C4-2B (cell line): ENCODE data around the gene PIP4K2C.
A peak's percentile ranks its signal among the peaks of the same experiment; 100 is the strongest.
"Not testable (repeated sequence)": the region's sequence is repeated elsewhere in the genome, so short reads cannot be mapped to it uniquely, and the experiment has no call there.

Experiments used
- H3K27ac ChIP-seq: fragments of 450-650 bp; 2 replicates; pipeline ENCODE4 v1.5.1; 2017
- ZFX ChIP-seq: fragments of 450-650 bp; IDR thresholded peaks from 2 replicates; pipeline ENCODE4 v1.6.1; 2017
- TF ChIP-seq, protein P1 (sequence below): fragments of 450-650 bp; conservative IDR thresholded peaks from 2 replicates; pipeline ENCODE4 v1.5.1; 2017; ENCODE audit warnings: mild to moderate bottlenecking

The PIP4K2C gene

DNA sequence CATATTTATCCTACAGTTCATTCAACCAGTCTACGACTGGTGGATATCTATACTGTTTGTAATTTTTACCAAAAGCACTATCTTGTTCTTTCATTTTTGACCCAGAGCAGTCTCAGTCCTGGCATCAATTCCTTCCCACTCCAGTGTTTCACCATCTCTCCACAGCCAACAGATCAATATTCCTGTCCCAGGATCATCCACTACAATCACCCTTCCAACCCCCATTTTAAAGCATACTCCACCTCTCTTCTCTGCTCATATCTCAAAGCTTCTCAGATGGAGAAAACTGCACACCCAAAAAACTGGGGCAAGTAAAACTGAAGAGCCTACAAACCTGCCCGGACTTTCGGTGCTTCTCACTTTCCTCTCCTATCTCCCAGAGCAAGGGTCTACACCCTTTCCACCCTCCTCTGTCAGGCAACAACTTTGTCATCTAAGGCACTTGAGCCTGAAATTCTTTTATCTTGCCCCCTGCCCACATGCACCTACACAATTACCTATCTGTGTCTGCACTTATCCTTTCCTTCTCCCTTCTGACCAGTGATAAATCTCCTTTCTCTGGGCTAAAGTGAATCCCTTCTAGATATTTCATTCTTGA is 4.1 kb upstream of the PIP4K2C start:
- no peak for TF ChIP-seq ZFX
- TF ChIP-seq, protein P1, sequence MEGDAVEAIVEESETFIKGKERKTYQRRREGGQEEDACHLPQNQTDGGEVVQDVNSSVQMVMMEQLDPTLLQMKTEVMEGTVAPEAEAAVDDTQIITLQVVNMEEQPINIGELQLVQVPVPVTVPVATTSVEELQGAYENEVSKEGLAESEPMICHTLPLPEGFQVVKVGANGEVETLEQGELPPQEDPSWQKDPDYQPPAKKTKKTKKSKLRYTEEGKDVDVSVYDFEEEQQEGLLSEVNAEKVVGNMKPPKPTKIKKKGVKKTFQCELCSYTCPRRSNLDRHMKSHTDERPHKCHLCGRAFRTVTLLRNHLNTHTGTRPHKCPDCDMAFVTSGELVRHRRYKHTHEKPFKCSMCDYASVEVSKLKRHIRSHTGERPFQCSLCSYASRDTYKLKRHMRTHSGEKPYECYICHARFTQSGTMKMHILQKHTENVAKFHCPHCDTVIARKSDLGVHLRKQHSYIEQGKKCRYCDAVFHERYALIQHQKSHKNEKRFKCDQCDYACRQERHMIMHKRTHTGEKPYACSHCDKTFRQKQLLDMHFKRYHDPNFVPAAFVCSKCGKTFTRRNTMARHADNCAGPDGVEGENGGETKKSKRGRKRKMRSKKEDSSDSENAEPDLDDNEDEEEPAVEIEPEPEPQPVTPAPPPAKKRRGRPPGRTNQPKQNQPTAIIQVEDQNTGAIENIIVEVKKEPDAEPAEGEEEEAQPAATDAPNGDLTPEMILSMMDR: no peak
- no peak overlapping the region for H3K27ac ChIP-seq

DNA sequence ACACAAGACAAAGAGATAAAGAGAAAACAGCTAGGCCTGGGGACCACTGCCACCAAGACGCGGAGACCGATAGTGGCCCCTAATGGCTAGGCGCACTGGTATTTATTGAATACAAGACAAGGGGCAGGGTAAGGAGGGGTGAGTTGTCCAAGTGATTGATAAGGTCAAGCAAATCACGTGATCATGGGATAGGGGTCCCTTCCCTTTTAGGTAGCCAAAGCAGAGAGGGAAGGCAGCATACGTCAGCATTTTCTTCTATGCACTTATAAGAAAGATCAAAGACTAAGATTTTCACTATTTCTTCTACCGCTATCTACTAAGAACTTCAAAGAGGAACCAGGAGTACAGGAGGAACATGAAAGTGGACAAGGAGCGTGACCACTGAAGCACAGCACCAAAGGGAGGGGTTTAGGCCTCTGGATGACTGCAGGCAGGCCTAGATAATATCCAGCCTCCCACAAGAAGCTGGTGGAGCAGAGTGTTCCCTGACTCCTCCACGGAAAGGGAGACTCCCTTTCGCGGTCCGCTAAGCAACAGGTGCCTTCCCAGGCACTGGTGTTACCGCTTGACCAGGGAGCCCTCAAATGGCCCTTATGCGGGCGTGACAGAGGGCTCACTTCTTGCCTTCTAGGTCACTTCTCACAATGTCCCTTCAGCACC is 1.9 kb upstream of the PIP4K2C start:
- not testable (repeated sequence) for H3K27ac ChIP-seq

DNA sequence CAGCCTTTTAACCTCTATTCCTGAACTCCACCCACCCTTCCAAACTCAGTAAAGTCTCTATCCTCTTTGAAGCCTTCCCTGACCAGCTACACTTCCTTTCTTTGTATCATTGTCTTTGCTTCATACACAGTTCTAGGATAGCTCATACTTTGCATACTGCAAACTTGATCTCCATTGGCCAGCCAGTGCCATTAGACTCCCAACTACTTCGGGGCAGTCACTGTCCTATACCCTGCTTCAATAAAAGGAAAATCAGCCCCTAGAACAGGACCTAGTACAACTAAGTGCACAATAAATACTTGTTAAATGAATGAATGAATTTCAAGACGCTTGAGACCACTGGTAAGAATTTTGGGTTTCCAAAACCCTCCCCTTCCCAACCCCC is 521 bp upstream of the PIP4K2C start:
- TF ChIP-seq, protein P1: no peak
- TF ChIP-seq ZFX: no peak
- peak overlapping the region; percentile 77 for H3K27ac ChIP-seq

DNA sequence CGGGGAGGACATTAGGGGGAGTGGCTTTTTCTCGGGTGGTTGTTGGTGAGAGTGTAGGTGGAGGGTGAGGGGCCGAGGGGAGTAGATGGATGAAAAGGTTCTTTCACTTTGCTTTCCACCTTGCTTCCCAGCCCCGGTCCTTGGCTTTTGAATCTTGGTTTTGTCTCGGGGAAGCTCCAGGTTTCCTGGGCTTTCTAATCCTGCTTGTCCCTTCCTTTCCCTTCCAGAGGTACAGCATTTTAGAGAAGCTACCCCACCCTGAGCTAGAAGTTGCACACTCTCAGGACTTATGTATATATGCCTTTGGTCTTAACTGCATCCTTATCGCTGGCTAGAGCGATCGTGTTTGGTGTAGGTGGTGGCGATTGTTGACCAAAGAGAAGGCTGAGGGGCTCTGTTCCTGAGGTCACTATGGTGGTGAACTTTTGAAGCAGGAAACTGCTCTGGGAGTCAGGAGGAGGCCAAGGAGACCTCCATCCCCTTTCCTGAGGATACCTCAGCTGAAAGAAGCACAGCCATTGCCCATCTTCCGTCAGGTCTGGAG is 862 bp downstream of the PIP4K2C start:
- H3K27ac ChIP-seq: peak overlapping the region; percentile 77
- TF ChIP-seq, protein P1: no peak
- TF ChIP-seq ZFX: no peak

DNA sequence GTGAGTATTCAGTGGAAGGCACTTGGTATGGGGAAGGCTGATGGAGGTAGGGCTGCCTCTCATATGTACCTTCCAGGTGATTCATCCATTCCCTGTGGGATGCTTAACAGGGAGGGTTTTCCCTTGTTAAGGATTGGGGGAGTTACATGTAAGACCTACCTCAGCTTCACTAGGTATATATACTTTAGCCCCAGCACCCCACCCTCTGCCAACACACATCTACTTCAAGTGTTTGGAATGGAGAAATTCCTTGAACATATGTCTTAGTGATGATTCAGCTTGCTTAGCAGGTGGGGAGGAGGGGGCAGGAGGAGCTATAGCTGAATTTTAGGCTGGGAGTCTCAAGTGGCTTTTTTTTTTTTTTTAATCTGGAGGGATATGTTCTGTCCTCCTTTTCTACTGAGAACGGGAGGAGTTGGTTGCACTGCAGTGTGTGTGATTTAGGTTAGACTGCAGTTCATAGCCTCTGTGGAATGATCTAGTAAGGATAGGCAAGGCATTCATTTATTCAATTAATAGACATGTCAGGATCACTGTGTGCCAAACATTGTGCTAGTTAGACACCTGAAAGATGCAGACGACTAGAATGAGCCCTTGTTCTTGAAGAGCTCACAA is 1.7 kb downstream of the PIP4K2C start:
- TF ChIP-seq, protein P1: no peak
- no peak for TF ChIP-seq ZFX
- no peak overlapping the region for H3K27ac ChIP-seq

DNA sequence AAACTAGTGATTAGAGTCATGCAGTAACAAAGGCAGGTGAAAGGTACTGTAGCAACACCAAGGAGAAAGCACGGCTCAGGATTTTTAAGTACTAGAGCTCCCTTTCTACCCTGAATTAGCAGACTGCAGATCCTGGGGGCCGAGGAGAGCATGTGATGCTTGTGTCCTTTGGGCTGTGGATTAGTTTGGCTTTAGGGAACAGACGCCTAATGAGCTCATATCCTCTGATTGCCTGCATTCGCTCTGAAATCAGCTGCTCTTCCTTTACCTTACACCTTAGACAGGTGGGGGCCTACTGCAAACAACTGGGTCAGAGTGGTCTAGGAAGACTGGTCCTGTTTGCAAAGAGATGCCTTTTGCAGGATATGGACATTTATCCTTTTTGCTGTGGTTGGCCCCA is 2.2 kb downstream of the PIP4K2C start:
- no peak for TF ChIP-seq ZFX
- TF ChIP-seq, protein P1: no peak
- no peak overlapping the region for H3K27ac ChIP-seq

DNA sequence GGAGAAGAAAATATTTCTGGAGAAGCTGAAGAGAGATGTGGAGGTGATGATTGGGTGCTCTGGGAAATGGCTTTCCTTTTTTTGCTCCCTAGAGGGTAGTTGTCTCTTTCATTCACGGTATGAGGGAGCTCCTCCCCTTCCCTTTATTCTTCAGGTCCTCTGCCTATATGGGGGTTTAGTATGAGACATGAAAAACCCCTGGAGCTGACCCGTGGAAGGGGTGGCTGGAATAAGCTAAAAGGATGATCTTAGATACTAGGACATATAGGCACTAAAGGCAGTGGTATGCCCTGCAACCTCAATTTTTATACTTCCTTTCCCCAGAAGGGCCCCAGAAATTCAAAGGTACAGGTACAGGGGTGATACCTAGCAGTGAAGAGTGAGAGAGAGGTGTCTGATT is 9.4 kb downstream of the PIP4K2C start:
- no peak overlapping the region for H3K27ac ChIP-seq
- no peak for TF ChIP-seq ZFX
- TF ChIP-seq, protein P1: no peak

DNA sequence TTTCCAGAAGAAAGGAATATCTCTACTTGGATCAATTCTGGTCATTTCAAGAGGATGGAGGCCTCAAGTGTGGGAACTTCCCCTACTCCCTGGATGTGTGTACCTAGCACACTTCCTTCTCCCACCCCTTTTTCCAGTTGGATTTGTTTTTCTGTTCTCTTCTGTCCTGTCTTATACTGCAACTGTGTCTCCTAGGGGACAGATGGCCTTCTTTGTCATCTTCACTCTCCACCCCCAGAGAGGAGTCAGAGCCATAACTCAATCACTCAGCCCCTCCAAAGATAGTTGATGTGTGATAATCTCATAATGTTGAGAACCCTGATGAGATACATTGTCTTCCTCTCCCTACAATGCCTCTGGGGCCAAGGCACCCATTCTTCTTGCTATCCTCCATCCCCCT is 11.6 kb downstream of the PIP4K2C start:
- H3K27ac ChIP-seq: no peak overlapping the region
- TF ChIP-seq, protein P1: no peak
- TF ChIP-seq ZFX: no peak
